SK-N-SH treated with all-trans-retinoic acid at 6 μM for 48 hours (cell line): ENCODE results near the gene TIPARP.

Source experiments
- ATAC-seq: fragments of 200-7000 bp; cut with Tn5 transposase; 3 replicates; pipeline ENCODE4 v1.9.1; 2020; ENCODE audit warnings: mild to moderate bottlenecking, moderate library complexity
- ARNTL ChIP-seq: fragments of 450-650 bp; formaldehyde crosslinking; IDR thresholded peaks from 2 replicates; pipeline ENCODE4 v1.5.0; 2020; ENCODE audit warnings: low read depth, mild to moderate bottlenecking, moderate library complexity, borderline replicate concordance
- BACH2 ChIP-seq: fragments of 250-450 bp; sonication (Bioruptor Pico); IDR thresholded peaks from 2 replicates; pipeline ENCODE4 v1.9.0; 2021; ENCODE audit warnings: mild to moderate bottlenecking, borderline replicate concordance
- CREB5 ChIP-seq: fragments of 250-450 bp; sonication (Bioruptor Pico); IDR thresholded peaks from 2 replicates; pipeline ENCODE4 v1.5.1; 2020; ENCODE audit warnings: low read depth, mild to moderate bottlenecking, moderate library complexity
- CSDC2 ChIP-seq: fragments of 250-450 bp; sonication (Bioruptor Pico); IDR thresholded peaks from 2 replicates; pipeline ENCODE4 v1.5.0; 2020; ENCODE audit warnings: mild to moderate bottlenecking, moderate library complexity
- CSRNP3 ChIP-seq: fragments of 250-450 bp; sonication (Bioruptor Pico); IDR thresholded peaks from 2 replicates; pipeline ENCODE4 v1.5.1; 2021; ENCODE audit warnings: mild to moderate bottlenecking, moderate library complexity
- ESRRG ChIP-seq: fragments of 250-450 bp; sonication (Bioruptor Pico); IDR thresholded peaks from 2 replicates; pipeline ENCODE4 v1.6.1; 2021; ENCODE audit warnings: mild to moderate bottlenecking
- ISL1 ChIP-seq: fragments of 250-450 bp; sonication (Bioruptor Pico); IDR thresholded peaks from 2 replicates; pipeline ENCODE4 v2.1.2; 2022; ENCODE audit warnings: mild to moderate bottlenecking, moderate library complexity
- PATZ1 ChIP-seq: fragments of 250-450 bp; sonication (Bioruptor Pico); IDR thresholded peaks from 2 replicates; pipeline ENCODE4 v1.8.0; 2020; ENCODE audit warnings: mild to moderate bottlenecking, moderate library complexity, borderline replicate concordance
- POU6F1 ChIP-seq: fragments of 250-450 bp; sonication (Bioruptor Pico); IDR thresholded peaks from 2 replicates; pipeline ENCODE4 v1.8.0; 2021; ENCODE audit warnings: low read depth, mild to moderate bottlenecking, moderate library complexity, borderline replicate concordance
- RARB ChIP-seq: fragments of 250-450 bp; sonication (Bioruptor Pico); IDR thresholded peaks from 2 replicates; pipeline ENCODE4 v1.8.0; 2021; ENCODE audit warnings: mild to moderate bottlenecking, moderate library complexity
- SNAI2 ChIP-seq: fragments of 250-450 bp; sonication (Bioruptor Pico); IDR thresholded peaks from 2 replicates; pipeline ENCODE4 v1.5.0; 2020; ENCODE audit warnings: mild to moderate bottlenecking, moderate library complexity
- TCF4 ChIP-seq: fragments of 250-450 bp; sonication (Bioruptor Pico); IDR thresholded peaks from 2 replicates; pipeline ENCODE4 v1.8.0; 2021; ENCODE audit warnings: mild to moderate bottlenecking, moderate library complexity, borderline replicate concordance
- TOX ChIP-seq: fragments of 250-450 bp; sonication (Bioruptor Pico); IDR thresholded peaks from 2 replicates; pipeline ENCODE4 v1.8.0; 2021; ENCODE audit warnings: mild to moderate bottlenecking, moderate library complexity, borderline replicate concordance
- TSHZ2 ChIP-seq: fragments of 250-450 bp; sonication (Bioruptor Pico); IDR thresholded peaks from 2 replicates; pipeline ENCODE4 v1.5.0; 2020; ENCODE audit warnings: mild to moderate bottlenecking, moderate library complexity
- ZC3H10 ChIP-seq: fragments of 250-450 bp; sonication (Bioruptor Pico); IDR thresholded peaks from 2 replicates; pipeline ENCODE4 v1.5.1; 2021; ENCODE audit warnings: mild to moderate bottlenecking, moderate library complexity
- ZFP30 ChIP-seq: fragments of 450-650 bp; formaldehyde crosslinking; IDR thresholded peaks from 2 replicates; pipeline ENCODE4 v1.5.0; 2022; ENCODE audit warnings: mild to moderate bottlenecking, moderate library complexity
- ZNF8 ChIP-seq: fragments of 450-650 bp; formaldehyde crosslinking; IDR thresholded peaks from 2 replicates; pipeline ENCODE4 v1.5.0; 2020; ENCODE audit warnings: mild to moderate bottlenecking, moderate library complexity

The TIPARP gene

GRCh38 chr3:156689608-156690007 is 15.2 kb downstream of the TIPARP start:
- no peak for ATAC-seq

GRCh38 chr3:156691920-156692319 is 17.5 kb downstream of the TIPARP start:
- ATAC-seq: peak; percentile 79
- no peak for TF ChIP-seq ZFP30
- TF ChIP-seq CSDC2 (CRISPR knock-in tag): no peak
- TF ChIP-seq TSHZ2: no peak
- TF ChIP-seq TOX: no peak
- no peak for TF ChIP-seq CREB5 (CRISPR knock-in tag)
- no peak for TF ChIP-seq BACH2
- TF ChIP-seq CSRNP3 (CRISPR knock-in tag): no peak

More at GRCh38 chr3:156689608-156690007, 15.2 kb downstream of the TIPARP start:
- TF ChIP-seq ISL1 (CRISPR knock-in tag) (no peak), CSRNP3 (CRISPR knock-in tag) (no peak), POU6F1 (CRISPR knock-in tag) (no peak), TOX (no peak), TSHZ2 (no peak), TCF4 (CRISPR knock-in tag) (no peak), CREB5 (CRISPR knock-in tag) (no peak), SNAI2 (CRISPR knock-in tag) (no peak), ARNTL (CRISPR knock-in tag) (no peak), BACH2 (no peak), ZC3H10 (CRISPR knock-in tag) (no peak), ZNF8 (CRISPR knock-in tag) (no peak)
- TF ChIP-seq, all 23 proteins: peak for 0

- peak; percentile 24; the same call in 2 of the 3 replicates for ATAC-seq
- TF ChIP-seq TCF4 (CRISPR knock-in tag) (no peak), ESRRG (CRISPR knock-in tag) (no peak), TSHZ2 (no peak), ARNTL (CRISPR knock-in tag) (no peak), BACH2 (no peak), RARB (CRISPR knock-in tag) (no peak), ZFP30 (no peak), PATZ1 (no peak)
Observed at GRCh38 chr3:156693166-156693565, 18.8 kb downstream of the TIPARP start.
